ENCODE results near the gene NTM.

NTM gene

GRCh38 chr11:131893103-131893890, 522.9 kb downstream of the NTM start:
- Histone ChIP-seq H3K27ac (ENCODE audit: poor library complexity, severe bottlenecking) (no peak overlapping the region), H3K27me3 (ENCODE audit: insufficient read depth, poor library complexity, severe bottlenecking) (no peaks in the 10 kb centered on the region), H3K4me3 (ENCODE audit: severe bottlenecking) (no peak overlapping the region), H3K9me3 (ENCODE audit: severe bottlenecking) (no peaks in the 10 kb centered on the region), H3K36me3 (ENCODE audit: low read depth) (no peaks in the 10 kb centered on the region), H3K4me1 (ENCODE audit: insufficient read depth, poor library complexity, severe bottlenecking) (peaks cover 47% of the 10 kb centered on the region)
- ATAC-seq (ENCODE audit: low read depth) (no peak), DNase-seq (ENCODE audit: low spot score) (no peak)
- TF ChIP-seq CTCF (IDR thresholded peaks at IDR 0.05; ENCODE audit: poor library complexity, severe bottlenecking) = no peak

GRCh38 chr11:131893988-131894387, 523.6 kb downstream of the NTM start:
- H3K27me3 ChIP-seq (ENCODE audit: insufficient read depth, poor library complexity, severe bottlenecking) = no peaks in the 10 kb centered on the region
- no peak for TF ChIP-seq CTCF (IDR thresholded peaks at IDR 0.05; ENCODE audit: poor library complexity, severe bottlenecking)
- DNase-seq (ENCODE audit: low spot score) = no peak
- no peaks in the 10 kb centered on the region for H3K9me3 ChIP-seq (ENCODE audit: severe bottlenecking)
- H3K4me1 ChIP-seq (ENCODE audit: insufficient read depth, poor library complexity, severe bottlenecking) = peaks cover 40% of the 10 kb centered on the region
- ATAC-seq (ENCODE audit: low read depth) = no peak
- H3K36me3 ChIP-seq (ENCODE audit: low read depth) = no peaks in the 10 kb centered on the region
- peak overlapping the region; percentile 93 for H3K27ac ChIP-seq (ENCODE audit: poor library complexity, severe bottlenecking)
- H3K4me3 ChIP-seq (ENCODE audit: severe bottlenecking) = no peak overlapping the region

GRCh38 chr11:131894615-131895544, 524.5 kb downstream of the NTM start:
- TF ChIP-seq CTCF (IDR thresholded peaks at IDR 0.05; ENCODE audit: poor library complexity, severe bottlenecking) = no peak
- DNase-seq (ENCODE audit: low spot score) (no peak), ATAC-seq (ENCODE audit: low read depth) (peak; percentile 41; the same call in 2 of the 3 replicates)
- H3K4me1 ChIP-seq (ENCODE audit: insufficient read depth, poor library complexity, severe bottlenecking) = peaks cover 36% of the 10 kb centered on the region
- H3K27me3 ChIP-seq (ENCODE audit: insufficient read depth, poor library complexity, severe bottlenecking) = no peaks in the 10 kb centered on the region
- no peaks in the 10 kb centered on the region for H3K9me3 ChIP-seq (ENCODE audit: severe bottlenecking)
- no peak overlapping the region for H3K4me3 ChIP-seq (ENCODE audit: severe bottlenecking)
- H3K27ac ChIP-seq (ENCODE audit: poor library complexity, severe bottlenecking) = peak overlapping the region; percentile 93
- H3K36me3 ChIP-seq (ENCODE audit: low read depth) = no peaks in the 10 kb centered on the region

GRCh38 chr11:131895865-131896264, 525.5 kb downstream of the NTM start:
- ATAC-seq (ENCODE audit: low read depth) = no peak
- DNase-seq (ENCODE audit: low spot score) = no peak
- Histone ChIP-seq H3K27me3 (ENCODE audit: insufficient read depth, poor library complexity, severe bottlenecking) (no peaks in the 10 kb centered on the region), H3K27ac (ENCODE audit: poor library complexity, severe bottlenecking) (peak overlapping the region; percentile 93), H3K36me3 (ENCODE audit: low read depth) (no peaks in the 10 kb centered on the region), H3K9me3 (ENCODE audit: severe bottlenecking) (no peaks in the 10 kb centered on the region), H3K4me3 (ENCODE audit: severe bottlenecking) (no peak overlapping the region), H3K4me1 (ENCODE audit: insufficient read depth, poor library complexity, severe bottlenecking) (peaks cover 36% of the 10 kb centered on the region)
- TF ChIP-seq CTCF (IDR thresholded peaks at IDR 0.05; ENCODE audit: poor library complexity, severe bottlenecking) = no peak
